ENCODE measurements around the gene CCDC51. TPM values are rescaled to one million over a fixed set of nuclear protein-coding genes. Genes with fewer than 3 reads are reported as not detected.

CCDC51 gene
- total RNA-seq, 1 experiment from 2014 or later: 31.9 TPM

DNA sequence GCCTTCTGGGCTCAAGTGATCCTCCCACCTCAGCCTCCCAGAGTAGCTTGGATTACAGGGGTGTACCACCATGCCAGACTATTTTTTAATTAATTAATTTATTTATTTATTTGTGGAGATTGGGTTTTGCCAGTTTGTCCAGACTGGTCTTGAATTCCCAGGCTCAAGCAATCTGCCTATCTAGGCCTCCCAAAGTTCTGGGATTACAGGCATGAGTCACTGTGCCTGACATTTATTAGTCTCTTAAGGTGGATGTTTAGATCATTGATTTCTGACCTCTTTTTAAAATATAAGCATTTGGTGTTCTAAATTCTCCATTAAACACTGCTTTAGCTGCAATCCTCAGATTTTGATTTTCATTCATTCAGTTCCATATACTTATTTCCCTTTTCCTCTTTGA is 52.3 kb downstream of the CCDC51 start:
- H3K9me3 Mint-ChIP-seq (ENCODE audit: unreplicated experiment): peaks cover 7% of the 10 kb centered on the region
- intact Hi-C loops (cut with micrococcal nuclease): no loop called here
- no TSS peak for BruUV-seq (replicated peaks)
- no peak overlapping the region for H3K4me3 Mint-ChIP-seq (ENCODE audit: unreplicated experiment)
- TF ChIP-seq CTCF (IDR thresholded peaks at IDR 0.05; ENCODE audit: unreplicated experiment): no peak
- no peaks in the 10 kb centered on the region for H3K4me1 Mint-ChIP-seq (ENCODE audit: insufficient read depth, unreplicated experiment)
- H3K27me3 Mint-ChIP-seq (ENCODE audit: insufficient read depth, unreplicated experiment): peaks cover 37% of the 10 kb centered on the region
- POLR2A ChIA-PET: interaction anchor here (1.3 to 1.7 kb wide), 3 partner anchors 12 to 49 kb away, joined by 3 to 7 read pairs (median 7); no protein-coding TSS in a partner anchor
- CTCF ChIA-PET: interaction anchor here (0.7 to 2.8 kb wide), 2 partner anchors 48 to 86 kb away, joined by 3 to 20 read pairs; no protein-coding TSS in a partner anchor
- no peak for DNase-seq (ENCODE audit: unreplicated experiment)
- H3K27ac Mint-ChIP-seq (ENCODE audit: low read depth, unreplicated experiment): no peak overlapping the region
- no peaks in the 10 kb centered on the region for H3K36me3 Mint-ChIP-seq (ENCODE audit: insufficient read depth, unreplicated experiment)

Other genes starting within 250 kb of the CCDC51 start
- gene CAMP, start 216.6 kb downstream of the CCDC51 start, total RNA-seq (2022): 0.72 and 2.4 TPM in 2 replicates
- 5.6 and 5.7 TPM in 2 replicates for gene ZNF589, start 199.0 kb downstream of the CCDC51 start, total RNA-seq (2022)
- gene NME6, start 138.8 kb downstream of the CCDC51 start, total RNA-seq (2022): 31.0 and 33.0 TPM in 2 replicates
- not detected in 2 replicates for gene SPINK8, start 106.5 kb downstream of the CCDC51 start, total RNA-seq (2022)
- gene FBXW12, start 67.9 kb downstream of the CCDC51 start, total RNA-seq (2022): not detected in 2 replicates
- 90.0 and 101 TPM in 2 replicates for gene PLXNB1, start 10.0 kb downstream of the CCDC51 start, total RNA-seq (2022)
- gene TMA7, start 138 bp upstream of the CCDC51 start, total RNA-seq (2022): 356 and 372 TPM in 2 replicates
- gene ATRIP, start 6.6 kb upstream of the CCDC51 start, total RNA-seq (2022): 8.6 and 9.1 TPM in 2 replicates
- 131 and 170 TPM in 2 replicates for gene SHISA5, start 64.1 kb upstream of the CCDC51 start, total RNA-seq (2022)
- 3.4 and 4.6 TPM in 2 replicates for gene PFKFB4, start 116.7 kb upstream of the CCDC51 start, total RNA-seq (2022)
- 1.5 and 3.8 TPM in 2 replicates for gene UCN2, start 123.7 kb upstream of the CCDC51 start, total RNA-seq (2022)
- 44.2 and 60.5 TPM in 2 replicates for gene COL7A1, start 155.2 kb upstream of the CCDC51 start, total RNA-seq (2022)
- 383 and 413 TPM in 2 replicates for gene UQCRC1, start 169.5 kb upstream of the CCDC51 start, total RNA-seq (2022)
- gene TMEM89, start 181.7 kb upstream of the CCDC51 start, total RNA-seq (2022): not detected in 2 replicates
- 47.4 and 63.3 TPM in 2 replicates for gene SLC26A6, start 195.3 kb upstream of the CCDC51 start, total RNA-seq (2022)
- gene CELSR3, start 222.8 kb upstream of the CCDC51 start, total RNA-seq (2022): 17.6 and 21.5 TPM in 2 replicates
- 23.8 and 26.9 TPM in 2 replicates for gene NCKIPSD, start 245.8 kb upstream of the CCDC51 start, total RNA-seq (2022)

Measured in MCF 10A (cell line).